Middle frontal gyrus (tissue), 1 donor: ENCODE data around the gene CEP120.
"Not testable (repeated sequence)": the region's sequence is repeated elsewhere in the genome, so short reads cannot be mapped to it uniquely, and the experiment has no call there.

ENCODE experiments used
- DNase-seq: peaks from one replicate; pipeline ENCODE4 v3.0.0-alpha.2; 2015; ENCODE audit warnings: low spot score; ENCODE audit errors: extremely low spot score

Gene CEP120

GRCh38 chr5:123438902-123439301, 15.7 kb upstream of the CEP120 start:
- DNase-seq, result no peak

DNA sequence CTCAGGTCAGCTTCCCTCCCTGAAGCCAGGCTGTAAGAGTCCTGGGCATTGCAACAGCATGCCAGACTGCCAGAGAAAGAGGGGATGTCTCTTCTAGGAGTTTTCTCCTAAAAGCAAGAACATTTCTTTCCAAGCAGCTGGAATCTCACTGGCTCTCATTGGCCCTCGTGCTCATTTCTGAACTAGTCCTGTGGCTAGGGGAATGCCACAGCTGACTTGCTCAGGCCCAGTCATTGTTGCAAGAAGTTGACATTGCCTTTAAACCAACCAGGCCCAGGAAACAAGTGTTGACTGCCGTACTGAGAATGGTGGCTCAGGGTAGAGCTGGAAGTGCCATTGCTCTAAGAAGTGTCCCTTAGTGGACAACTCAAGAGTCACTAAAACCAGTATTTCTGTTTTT, 15.0 kb upstream of the CEP120 start:
- DNase-seq, result no peak

- no peak for DNase-seq
Observed at GRCh38 chr5:123436201-123436600, 13.0 kb upstream of the CEP120 start.

DNA sequence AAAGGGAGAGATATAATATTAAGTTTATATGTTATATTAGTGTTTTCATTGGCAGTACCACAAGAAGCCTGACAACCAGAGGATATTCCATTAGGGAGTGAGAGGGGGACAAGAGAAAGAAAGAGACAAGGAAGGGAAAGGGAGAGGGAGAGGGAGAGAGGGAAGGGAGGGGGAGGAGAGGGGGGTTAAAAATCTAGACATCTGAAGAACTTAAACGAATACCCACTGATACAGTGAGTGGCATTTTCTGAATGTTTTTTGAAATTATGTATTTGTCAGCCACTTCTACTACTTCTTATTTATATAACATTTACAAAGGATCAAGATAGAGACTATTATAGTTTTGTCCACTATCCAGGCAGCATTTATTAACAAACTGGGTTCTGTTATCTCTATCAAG, 11.6 kb upstream of the CEP120 start:
- DNase-seq, result no peak

- DNase-seq, result no peak
Observed at GRCh38 chr5:123433596-123433995, 10.4 kb upstream of the CEP120 start.

- DNase-seq, result not testable (repeated sequence)
Observed at GRCh38 chr5:123430441-123430840, 7.2 kb upstream of the CEP120 start.

DNA sequence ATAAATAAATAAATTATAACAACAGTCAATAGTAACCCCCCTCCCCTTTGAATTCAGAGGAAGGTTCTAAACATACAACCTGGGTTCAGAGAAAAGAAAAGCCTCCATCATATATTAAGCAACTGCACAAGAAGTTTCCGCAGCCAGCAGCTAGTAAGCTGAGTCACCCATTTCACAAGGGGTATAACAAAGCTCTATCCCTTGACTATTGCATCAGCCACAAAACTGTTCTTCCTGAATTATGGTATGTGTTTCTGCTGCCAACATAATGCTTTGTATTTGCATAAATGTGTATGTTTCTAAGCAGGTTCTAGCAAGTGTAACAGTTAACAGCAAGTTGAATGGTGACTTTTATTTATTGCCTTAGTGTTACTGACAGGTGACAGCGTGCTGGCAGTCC, 6.8 kb upstream of the CEP120 start:
- DNase-seq, result no peak

DNA sequence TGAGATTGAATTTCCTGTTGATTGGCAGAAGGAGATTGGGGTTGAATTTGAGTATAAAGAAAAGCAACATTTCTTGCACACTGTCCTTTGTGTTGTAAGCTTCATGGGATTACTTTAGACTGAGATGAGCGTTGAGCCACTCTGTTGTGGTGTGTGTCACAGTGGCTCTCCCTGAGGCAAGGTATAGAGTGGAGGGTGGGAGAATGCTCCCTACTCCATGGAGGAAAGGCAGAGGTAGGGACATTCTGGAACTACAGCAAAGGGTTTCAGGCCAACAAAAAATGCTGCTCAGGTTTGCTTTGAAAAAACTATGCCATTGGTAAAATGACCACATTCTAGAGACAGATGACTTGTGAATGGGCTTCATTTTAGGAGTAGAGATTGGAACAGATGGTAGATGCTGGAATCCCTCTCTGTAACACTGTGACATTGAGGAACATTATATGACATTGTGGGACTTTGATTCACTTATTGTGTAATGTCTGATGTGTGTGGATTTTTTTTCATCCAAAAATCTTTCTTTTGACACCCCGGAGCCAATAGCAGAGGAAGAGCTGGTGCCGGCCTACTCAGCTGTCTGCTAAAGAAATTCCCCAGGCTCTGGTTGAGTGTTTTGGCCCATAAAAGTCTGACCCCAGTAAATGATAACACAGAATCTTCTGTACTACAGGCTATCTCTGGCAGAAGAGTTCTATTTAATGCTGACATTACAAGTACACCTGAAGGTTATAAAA, 6.2 kb upstream of the CEP120 start:
- no peak for DNase-seq

DNA sequence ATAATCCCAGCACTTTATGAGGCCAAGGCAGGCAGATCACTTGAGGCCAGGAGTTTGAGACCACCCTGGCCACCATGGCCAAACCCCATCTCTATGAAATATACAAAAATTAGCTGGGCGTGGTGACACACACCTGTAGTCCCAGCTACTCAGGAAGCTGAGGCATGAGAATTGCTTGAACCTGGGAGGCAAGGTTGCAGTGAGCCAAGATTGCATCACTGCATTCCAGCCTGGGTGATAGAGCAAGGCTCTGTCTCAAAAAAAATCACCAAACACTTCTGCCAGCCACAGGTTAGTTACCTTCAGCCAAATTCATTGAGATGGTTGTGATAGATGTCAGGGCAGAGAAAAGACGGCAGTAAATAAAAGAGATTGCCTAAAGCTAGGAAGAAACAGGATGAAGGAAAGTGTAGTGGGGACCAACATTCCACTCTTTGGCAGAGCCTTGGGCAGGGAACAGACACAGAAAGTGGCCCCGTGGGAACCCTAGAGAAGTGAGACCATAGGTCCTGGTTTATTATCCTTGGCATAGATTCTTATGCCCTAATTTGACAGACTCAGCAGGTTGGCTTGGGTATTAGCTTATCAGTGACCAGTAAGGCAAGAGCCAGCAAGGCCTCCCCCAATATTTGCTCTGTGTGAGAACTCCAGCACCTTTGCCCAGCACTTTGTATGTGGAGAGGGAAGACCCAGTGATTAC, 5.5 kb upstream of the CEP120 start:
- DNase-seq, result no peak

- no peak for DNase-seq
Observed at GRCh38 chr5:123427281-123427680, 4.1 kb upstream of the CEP120 start.

DNA sequence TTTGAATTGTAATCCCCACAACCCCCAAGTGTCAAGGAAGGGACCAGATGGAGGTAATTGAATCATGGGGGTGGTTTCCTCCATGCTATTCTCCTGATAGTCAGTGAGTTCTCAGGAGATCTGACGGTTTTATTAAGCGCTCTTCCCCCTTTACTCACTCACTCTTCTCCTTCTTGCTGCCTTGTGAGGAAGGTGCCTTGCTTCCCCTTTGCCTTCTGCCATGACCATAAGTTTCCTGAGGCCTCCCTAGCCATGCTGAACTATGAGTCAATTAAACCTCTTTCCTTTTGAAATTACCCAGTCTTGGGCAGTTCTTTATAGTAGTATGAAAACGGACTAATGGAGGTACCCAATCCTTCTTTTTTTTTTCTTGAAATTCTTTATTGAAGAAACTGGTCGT, 2.2 kb upstream of the CEP120 start:
- DNase-seq, result no peak

- no peak for DNase-seq
Observed at GRCh38 chr5:123422433-123423277, 548 bp downstream of the CEP120 start.

GRCh38 chr5:123421773-123422172, 1.4 kb downstream of the CEP120 start:
- DNase-seq, result no peak

GRCh38 chr5:123414974-123415373, 8.2 kb downstream of the CEP120 start:
- DNase-seq, result no peak

DNA sequence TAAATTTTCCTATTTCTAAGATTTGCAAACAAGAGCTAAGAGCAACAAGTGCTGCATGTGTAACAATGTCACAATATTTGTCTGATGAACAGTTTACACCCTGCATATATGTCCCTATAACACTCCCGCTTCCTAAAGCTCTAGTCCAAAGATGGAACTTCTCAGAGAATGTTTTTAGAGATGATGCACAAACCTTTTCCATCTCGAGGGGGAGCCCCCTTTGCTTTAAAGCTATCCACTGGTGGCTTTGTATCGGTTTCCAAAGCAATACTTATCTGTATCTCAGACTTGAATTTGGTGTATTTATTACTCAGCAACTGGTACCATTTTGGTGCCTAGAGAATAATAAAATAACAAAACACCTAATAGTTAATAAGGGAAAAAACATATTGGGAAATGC, 11.0 kb downstream of the CEP120 start:
- DNase-seq, result no peak

GRCh38 chr5:123401999-123402398, 21.2 kb downstream of the CEP120 start:
- not testable (repeated sequence) for DNase-seq

- DNase-seq, result no peak
Observed at GRCh38 chr5:123401320-123401719, 21.9 kb downstream of the CEP120 start.

DNA sequence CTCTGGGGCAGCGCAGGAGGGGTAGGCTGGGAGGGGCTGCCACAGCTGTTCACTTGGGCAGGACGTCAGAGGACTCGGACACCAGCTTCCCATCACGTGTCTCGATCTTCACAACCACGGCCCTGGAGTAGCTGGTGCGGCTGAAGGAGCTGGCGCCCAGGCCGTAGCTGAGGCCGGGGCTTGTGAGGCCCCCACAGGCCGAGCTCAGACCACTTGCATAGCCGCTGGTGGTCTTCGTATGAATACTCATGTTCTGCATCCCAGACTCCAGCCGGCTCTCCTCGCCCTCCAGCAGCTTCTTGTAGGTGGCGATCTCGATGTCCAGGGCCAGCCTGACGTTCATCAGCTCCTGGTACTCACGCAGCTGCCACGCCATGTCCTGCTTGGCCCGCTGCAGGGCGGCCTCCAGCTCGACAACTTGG, 22.3 kb downstream of the CEP120 start:
- not testable (repeated sequence) for DNase-seq

GRCh38 chr5:123398058-123398733, 25.0 kb downstream of the CEP120 start:
- DNase-seq, result no peak

DNA sequence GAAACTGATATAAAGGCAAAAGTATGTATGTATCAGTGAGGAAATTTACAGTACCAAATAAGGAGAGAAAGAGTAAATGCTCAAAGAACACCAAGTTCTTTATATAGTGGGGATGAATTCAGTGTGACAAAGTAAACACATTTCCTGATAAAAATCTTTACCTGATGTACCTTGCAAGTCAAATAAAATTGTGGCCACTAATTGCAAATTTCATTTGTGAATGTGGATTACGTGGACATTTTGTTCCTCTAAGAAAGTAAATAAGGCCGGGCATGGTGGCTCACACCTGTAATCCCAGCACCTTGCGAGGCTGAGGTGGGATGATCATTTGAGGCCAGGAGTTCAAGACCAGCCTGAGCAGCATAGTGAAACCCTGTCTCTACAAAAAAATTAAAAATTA, 25.7 kb downstream of the CEP120 start:
- DNase-seq, result no peak

GRCh38 chr5:123391009-123391408, 32.2 kb downstream of the CEP120 start:
- no peak for DNase-seq

DNA sequence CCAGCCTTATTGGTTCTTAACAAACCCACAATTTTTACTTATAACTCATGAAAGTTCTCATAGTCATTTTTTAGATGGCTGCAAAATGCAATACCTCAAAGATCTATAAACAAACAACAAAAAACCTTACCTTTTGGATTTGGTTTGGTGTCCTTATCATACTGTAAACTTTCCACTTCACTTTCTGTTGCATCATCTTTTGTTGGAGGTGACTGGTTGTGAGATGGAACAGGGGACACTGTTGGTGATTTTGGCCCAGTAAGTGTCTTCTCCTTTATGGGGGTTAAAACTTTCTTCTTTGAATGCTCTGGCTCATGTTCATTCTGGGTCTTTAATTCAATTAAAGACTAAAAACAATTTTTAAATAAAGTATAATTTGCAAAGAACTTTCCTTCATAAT, 33.4 kb downstream of the CEP120 start:
- no peak for DNase-seq
